Measurements from ENCODE around the gene DEGS1. TPM values are rescaled to one million over a fixed set of nuclear protein-coding genes. Genes with fewer than 3 reads are reported as not detected.
A peak's percentile ranks its signal among the peaks of the same experiment; 100 is the strongest.

The DEGS1 gene
- total RNA-seq, 1 experiment from 2014 or later, result 138 TPM

DNA sequence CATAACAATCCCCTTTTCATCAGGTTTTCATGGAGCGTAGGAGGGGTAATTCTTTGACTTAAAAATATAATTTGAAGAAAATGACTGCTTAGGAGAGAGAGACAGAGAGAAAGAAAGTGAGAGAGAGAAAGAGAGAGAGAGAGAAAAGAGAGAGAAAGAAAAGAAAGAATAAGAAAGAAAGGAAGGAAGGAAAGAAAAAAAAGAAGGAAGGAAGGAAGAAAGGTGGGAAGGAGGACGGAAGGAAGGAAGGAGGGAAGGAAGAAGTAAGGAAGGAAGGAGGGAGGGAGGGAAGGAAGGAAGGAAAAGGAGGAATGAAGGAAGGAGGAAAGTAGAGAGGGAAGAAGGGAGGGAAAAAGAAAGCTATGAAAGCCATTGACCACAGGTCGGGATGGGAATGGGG is 10.8 kb upstream of the DEGS1 start:
- Histone ChIP-seq H3K9me3 (peaks cover 4% of the 10 kb centered on the region; the same call in 1 of the 2 replicates), H3K36me3 (no peaks in the 10 kb centered on the region), H3K4me3 (no peak overlapping the region), H3K27me3 (peaks cover 2% of the 10 kb centered on the region; the same call in 1 of the 2 replicates)
- DNase-seq, result no peak

DNA sequence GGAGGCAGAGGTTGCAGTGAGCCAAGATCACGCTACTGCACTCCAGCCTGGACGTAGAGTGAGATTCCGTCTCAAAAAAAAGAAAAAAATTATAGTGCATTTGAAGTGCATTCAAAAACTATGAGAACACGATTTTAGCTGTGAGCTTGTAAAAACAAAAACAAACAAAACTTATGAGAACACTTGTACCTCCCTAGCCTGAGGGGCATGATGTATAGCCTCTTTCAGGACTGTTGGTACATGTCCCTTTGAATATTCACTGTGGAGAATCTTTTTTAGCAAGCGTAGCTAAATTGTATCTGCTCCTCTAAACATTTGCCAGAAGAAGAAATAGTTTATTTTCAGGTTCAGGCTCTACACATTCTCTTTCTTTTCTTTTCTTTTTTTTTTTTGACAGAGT is 9.5 kb upstream of the DEGS1 start:
- Histone ChIP-seq H3K27me3 (peaks cover 2% of the 10 kb centered on the region; the same call in 1 of the 2 replicates), H3K4me3 (no peak overlapping the region), H3K9me3 (peaks cover 4% of the 10 kb centered on the region; the same call in 1 of the 2 replicates), H3K36me3 (no peaks in the 10 kb centered on the region)
- DNase-seq, result no peak

DNA sequence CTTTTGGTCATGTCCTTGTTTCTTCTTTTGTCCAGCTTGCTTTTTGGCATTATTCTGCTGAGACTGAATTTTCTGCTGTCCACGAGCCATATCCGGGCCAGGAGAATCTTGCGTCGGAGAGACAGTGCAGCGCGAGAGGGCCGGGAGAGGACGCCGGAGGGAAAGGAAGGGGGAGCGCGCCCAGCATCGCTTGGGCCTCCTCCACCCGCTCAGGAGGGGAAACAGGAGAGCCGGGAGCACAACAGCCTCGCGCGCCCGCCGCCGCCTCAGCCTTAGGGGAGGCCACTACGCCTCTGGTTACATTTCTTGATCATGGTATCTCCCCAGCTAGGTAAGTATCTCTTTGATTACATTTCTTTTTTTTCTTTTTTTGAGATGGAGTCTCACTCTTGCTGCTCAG is 7.4 kb upstream of the DEGS1 start:
- Histone ChIP-seq H3K36me3 (no peaks in the 10 kb centered on the region), H3K9me3 (peaks cover 2% of the 10 kb centered on the region; the same call in 1 of the 2 replicates), H3K27me3 (peaks cover 2% of the 10 kb centered on the region; the same call in 1 of the 2 replicates), H3K4me3 (no peak overlapping the region)
- DNase-seq, result no peak

DNA sequence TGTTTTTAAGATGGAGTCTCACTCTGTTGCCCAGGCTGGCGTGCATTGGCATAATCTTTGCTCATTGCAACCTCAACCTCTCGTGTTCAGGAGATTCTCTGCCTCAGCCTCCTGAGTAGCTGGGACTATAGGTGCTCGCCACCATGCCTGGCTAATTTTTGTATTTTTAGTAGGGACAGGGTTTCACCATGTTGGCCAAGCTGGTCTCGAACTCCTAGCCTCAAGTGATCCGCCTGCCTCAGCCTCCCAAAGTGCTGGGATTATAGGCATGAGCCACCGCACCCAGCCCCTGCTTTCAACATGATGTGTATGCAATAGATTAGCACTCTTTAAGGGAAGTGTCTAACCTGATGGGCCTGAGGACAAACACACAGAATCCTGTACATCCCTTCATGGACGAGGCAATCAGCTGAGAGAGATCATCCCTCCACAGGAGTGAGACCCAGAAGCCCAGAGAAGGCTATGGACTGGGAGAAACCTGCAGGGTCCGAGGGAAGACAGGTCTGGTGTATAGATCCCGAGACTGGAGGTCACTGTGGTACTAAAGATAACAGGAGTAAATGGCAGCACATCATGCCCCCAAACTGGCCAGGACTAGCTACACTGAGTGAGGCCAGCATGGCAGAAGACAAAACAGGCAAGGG is 5.6 kb upstream of the DEGS1 start:
- DNase-seq, result no peak
- no peaks in the 10 kb centered on the region for H3K36me3 ChIP-seq
- H3K27me3 ChIP-seq, result no peaks in the 10 kb centered on the region
- no peak overlapping the region for H3K4me3 ChIP-seq
- no peaks in the 10 kb centered on the region for H3K9me3 ChIP-seq

DNA sequence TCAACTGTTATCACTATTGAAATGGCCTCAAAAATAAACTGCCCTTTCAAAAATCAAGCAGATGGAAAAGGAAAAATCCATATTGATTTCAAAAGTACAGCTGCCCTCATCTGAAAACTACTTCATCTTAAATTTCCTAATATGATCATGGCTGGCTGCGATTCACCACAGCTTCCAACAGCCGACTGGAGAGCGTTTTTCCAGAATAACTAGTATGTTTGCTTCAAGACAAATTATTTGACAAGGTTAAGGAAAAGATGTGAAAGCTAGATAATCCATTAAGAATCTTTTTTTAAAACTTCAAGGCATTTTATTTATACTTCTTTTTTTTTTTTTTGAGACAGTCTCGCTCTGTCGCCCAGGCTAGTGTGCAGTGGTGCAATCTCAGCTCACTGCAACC is 4.1 kb upstream of the DEGS1 start:
- Histone ChIP-seq H3K27me3 (no peaks in the 10 kb centered on the region), H3K36me3 (peaks cover 3% of the 10 kb centered on the region), H3K4me3 (no peak overlapping the region), H3K9me3 (no peaks in the 10 kb centered on the region)
- DNase-seq, result no peak

DNA sequence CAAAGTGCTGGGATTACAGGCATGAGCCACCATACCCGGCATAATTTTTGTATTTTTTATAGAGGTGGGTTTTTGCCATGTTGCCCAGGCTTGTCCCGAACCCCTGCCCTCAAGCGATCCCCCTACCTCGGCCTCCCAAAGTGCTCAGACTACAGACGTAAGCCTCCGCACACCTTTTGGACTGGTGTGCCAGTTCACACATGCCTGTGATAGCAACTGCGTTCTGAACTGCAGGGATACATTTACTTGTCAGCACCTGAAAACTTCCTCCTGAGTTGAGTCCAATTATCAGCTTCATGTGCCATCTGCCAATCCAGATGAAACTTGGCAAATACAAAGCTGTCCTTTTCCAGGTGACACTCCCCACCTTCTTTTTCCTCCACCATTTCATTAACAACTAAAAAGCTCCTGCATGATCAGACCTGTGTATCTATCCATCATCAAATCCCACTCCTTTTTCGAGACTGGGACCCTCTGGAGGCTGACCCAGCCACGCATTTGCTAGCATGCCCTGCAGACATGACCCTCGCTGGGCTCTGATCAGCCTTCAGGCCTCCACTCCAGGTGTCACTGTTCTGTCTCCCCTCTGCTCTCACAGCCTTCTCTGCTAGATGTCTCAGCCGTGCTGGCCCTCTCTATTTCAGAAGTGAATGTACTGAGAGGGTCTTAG is 2.1 kb upstream of the DEGS1 start:
- Histone ChIP-seq H3K9me3 (no peaks in the 10 kb centered on the region), H3K4me3 (no peak overlapping the region), H3K36me3 (peaks cover 22% of the 10 kb centered on the region), H3K27me3 (no peaks in the 10 kb centered on the region)
- DNase-seq, result no peak

DNA sequence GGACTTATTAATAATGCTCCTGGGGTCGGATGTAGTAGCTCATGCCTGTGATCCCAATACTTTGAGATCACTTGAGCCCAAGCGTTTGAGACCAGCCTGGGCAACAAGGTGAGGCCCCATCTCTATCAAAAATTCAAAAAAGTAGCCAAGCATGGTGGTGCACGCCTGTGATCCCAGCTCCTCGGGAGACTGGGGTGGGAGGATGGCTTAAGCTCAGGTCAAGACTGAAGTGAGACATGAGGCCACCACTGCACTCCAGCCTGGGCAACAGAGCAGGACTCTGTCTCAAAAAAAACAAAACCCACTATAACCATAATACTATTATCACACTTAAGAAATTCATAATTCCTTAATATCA is 1.6 kb upstream of the DEGS1 start:
- H3K4me3 ChIP-seq, result no peak overlapping the region
- DNase-seq, result no peak
- no peaks in the 10 kb centered on the region for H3K9me3 ChIP-seq
- H3K27me3 ChIP-seq, result no peaks in the 10 kb centered on the region
- H3K36me3 ChIP-seq, result peaks cover 27% of the 10 kb centered on the region

DNA sequence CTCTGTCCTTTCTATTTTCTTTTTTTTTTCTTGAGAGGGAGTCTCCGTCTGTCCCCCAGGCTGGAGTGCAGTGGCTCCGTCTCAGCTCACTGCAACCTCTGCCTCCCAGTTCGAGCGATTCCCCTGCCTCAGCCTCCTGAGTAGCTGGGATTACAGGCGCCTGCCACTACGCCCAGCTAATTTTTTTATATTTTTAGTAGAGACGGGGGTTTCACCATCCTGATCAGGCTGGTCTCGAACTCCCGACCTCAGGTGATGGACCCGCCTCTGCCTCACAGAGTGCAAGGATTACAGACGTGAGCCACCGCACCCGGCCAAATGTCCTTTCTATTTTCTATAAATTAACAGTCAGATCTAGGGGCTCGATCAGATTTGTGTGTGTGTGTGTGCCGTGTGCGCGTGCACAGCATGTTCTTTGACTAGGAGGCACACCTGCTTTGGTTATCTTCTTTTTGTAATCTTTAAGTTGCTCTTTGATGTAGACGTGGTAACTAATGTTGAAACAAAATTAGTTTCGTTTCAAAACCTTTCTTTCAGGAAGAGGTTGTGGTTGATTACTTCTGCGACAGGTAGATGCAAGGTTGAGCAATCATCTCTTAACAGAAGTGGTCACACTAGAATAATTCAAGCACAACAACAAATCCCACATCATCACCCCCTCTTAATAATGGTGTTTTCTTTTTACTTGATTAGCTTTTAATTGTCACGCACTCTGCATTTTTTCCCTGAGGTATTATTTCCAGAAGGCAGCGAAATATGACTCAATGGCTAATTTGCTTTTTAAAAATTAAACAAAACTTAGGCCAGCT is 779 bp upstream of the DEGS1 start:
- no peak for DNase-seq
- Histone ChIP-seq H3K4me3 (peak overlapping the region; percentile 94), H3K27me3 (no peaks in the 10 kb centered on the region), H3K36me3 (peaks cover 36% of the 10 kb centered on the region), H3K9me3 (no peaks in the 10 kb centered on the region)

DNA sequence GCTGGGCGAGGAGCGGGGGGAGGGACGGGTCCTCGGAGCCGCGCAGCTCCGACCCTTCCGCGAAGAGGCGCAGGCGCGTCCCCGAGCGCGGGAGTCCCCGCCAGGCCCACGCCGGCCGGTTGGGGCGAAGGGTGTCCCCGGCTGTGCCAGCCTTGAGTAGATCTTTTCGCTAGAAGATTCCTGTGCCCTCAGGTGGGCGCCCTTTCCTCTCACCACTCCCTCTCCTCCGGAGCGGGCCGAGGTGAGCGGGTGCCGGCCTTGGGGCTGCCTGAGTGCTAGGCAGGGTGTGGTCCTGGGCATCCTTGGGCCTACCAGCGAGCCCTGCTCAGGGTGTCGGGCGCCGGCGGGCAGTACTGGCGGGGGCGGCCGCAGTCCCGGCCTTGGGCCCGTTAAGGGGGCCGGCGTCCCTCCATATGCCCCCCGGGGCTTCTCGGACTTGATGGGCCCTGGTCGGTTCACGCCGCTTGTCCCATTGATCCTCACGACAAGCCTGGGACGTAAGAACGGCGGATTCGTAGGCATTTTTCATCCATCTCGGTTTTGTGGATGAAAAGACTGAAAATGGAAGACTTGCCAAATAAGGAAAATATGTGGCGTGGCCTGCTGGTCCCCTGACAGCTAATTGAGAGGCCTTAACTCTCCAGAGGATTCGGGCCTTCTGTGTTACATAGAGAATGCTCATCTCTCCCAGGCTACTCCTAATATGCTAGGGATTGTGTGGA is 712 bp downstream of the DEGS1 start:
- no peaks in the 10 kb centered on the region for H3K9me3 ChIP-seq

DNA sequence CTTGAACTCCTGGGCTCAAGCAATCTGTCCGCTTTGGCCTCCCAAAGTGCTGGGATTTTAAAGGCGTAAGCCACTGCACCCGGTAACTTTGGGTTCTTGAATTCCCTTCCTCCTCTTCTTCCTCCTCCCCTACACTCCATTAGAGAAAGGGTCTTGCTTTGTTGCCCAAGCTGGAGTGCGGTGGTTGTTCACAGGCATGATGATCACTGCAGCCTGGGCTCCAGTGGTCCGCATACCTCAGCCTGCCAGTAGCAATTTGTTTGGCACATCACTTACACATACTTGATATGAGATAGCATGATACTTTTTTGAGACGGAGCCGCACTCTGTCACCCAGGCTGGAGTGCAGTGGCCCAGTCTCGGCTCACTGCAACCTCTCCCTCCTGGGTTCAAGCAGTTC is 2.2 kb downstream of the DEGS1 start:
- no peaks in the 10 kb centered on the region for H3K9me3 ChIP-seq
- peaks cover 63% of the 10 kb centered on the region for H3K36me3 ChIP-seq
- no peak for DNase-seq
- peak overlapping the region; percentile 94 for H3K4me3 ChIP-seq
- H3K27me3 ChIP-seq, result no peaks in the 10 kb centered on the region

More for the DNA sequence above, 712 bp downstream of the DEGS1 start:
- Histone ChIP-seq H3K4me3 (peak overlapping the region; percentile 94), H3K36me3 (peaks cover 51% of the 10 kb centered on the region), H3K27me3 (no peaks in the 10 kb centered on the region)
- DNase-seq, result peak; percentile 74

DNA sequence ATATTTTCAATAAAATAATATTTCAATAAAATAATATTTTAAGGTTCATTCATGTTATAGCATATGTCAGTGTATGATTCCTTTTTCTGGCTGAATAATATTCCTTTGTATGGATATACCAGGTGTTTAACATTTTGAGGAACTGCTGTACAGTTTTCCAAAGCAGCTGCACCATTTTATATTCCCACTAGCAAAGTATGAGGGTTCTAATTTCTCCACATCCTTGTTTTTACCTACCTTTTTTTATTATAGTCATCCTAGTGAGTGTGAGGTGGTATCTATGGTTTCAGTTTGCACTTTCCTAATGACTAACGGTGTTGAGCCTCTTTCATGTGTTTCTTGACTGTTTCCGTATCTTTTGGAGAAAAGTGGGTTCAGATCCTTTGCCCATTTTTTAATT is 5.2 kb downstream of the DEGS1 start:
- Histone ChIP-seq H3K4me3 (no peak overlapping the region), H3K36me3 (peaks cover 90% of the 10 kb centered on the region), H3K9me3 (no peaks in the 10 kb centered on the region), H3K27me3 (no peaks in the 10 kb centered on the region)
- no peak for DNase-seq

DNA sequence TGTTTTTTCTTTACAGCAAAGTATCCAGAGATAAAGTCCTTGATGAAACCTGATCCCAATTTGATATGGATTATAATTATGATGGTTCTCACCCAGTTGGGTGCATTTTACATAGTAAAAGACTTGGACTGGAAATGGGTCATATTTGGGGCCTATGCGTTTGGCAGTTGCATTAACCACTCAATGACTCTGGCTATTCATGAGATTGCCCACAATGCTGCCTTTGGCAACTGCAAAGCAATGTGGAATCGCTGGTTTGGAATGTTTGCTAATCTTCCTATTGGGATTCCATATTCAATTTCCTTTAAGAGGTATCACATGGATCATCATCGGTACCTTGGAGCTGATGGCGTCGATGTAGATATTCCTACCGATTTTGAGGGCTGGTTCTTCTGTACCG is 6.5 kb downstream of the DEGS1 start:
- H3K36me3 ChIP-seq, result peaks cover 93% of the 10 kb centered on the region

DNA sequence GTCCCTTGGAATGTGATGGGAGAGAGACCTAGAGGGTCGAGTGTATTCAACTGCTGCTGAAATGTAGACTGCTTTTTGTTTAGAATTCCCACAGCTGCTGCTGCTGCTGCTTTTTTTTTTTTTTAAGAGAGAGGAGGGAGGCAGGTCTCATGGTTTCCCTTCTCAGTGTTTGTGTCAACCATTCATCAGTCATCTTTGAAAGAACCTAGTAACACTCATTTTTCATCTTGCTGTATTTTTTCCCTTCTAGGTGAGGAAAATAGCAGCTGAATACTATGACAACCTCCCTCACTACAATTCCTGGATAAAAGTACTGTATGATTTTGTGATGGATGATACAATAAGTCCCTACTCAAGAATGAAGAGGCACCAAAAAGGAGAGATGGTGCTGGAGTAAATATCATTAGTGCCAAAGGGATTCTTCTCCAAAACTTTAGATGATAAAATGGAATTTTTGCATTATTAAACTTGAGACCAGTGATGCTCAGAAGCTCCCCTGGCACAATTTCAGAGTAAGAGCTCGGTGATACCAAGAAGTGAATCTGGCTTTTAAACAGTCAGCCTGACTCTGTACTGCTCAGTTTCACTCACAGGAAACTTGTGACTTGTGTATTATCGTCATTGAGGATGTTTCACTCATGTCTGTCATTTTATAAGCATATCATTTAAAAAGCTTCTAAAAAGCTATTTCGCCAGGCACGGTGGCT is 9.2 kb downstream of the DEGS1 start:
- Histone ChIP-seq H3K9me3 (no peaks in the 10 kb centered on the region), H3K27me3 (no peaks in the 10 kb centered on the region), H3K36me3 (peaks cover 68% of the 10 kb centered on the region), H3K4me3 (no peak overlapping the region)
- DNase-seq, result no peak

More for the DNA sequence above, 6.5 kb downstream of the DEGS1 start:
- no peaks in the 10 kb centered on the region for H3K27me3 ChIP-seq
- H3K9me3 ChIP-seq, result no peaks in the 10 kb centered on the region
- H3K4me3 ChIP-seq, result no peak overlapping the region
- DNase-seq, result no peak

DNA sequence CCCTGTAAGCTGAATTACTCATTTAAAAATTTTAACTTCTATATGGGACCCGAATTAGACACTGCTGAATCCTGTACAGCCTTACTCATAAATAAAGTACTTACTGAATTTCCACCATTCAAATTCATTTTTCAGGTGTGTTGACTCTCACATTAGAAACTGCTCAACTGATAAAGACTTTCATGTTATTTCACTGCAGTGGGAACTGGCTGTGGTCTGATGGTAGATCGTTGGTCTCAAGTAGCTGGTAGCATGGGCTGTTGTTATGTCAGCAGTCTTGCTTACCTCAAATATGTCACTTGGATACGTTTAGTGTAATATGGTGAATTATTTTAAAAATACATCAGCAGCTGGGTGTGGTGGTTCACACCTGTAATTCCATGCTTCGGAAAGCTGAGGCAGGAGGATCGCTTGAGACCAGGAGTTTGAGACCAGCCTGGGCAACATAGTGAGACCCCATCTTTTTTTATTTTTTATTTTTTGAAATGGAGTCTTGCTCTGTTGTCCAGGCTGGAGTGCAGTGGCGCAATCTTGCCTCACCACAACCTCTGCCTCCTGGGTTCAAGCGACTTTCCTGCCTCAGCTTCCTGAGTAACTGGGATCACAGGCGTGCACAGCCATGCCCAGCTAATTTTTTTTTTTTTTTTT is 10.4 kb downstream of the DEGS1 start:
- no peaks in the 10 kb centered on the region for H3K27me3 ChIP-seq
- DNase-seq, result no peak

DNA sequence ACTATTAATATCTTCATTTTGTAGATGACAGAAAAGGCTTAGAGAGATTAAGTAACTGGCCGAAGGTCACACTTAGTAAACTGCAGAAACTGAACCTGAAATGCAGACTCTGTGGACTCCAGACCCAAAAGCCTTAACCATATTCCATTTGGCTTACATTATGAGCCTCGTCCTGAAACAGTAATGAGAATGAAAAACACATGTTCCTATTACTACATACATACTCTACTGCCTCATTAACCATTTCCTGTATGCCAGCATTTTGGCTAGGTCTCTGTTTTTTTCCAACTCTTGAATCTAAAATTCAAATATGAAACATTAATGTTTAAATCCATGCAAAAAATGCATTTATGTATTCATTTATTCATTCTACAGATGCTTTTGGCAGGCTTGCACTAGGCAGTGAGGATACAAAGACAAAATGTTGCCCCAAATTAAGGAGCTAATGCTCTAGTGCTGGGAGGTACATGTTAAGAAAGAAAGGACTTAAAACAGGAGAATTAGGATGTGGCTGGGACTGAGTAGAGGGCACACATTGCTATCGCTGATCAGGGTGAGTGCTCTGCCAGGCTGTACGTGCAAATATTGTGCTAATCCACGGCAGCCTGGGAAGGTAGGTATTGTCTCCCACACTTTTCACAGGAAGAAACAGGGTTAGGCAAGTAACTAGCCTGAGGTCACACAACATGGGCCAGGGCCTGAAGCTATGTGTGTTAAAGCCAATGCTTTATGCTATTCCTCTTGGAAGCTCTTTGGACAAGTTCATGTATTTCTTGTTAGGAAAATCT is 14.0 kb downstream of the DEGS1 start:
- H3K9me3 ChIP-seq, result no peaks in the 10 kb centered on the region
- no peaks in the 10 kb centered on the region for H3K27me3 ChIP-seq
- DNase-seq, result no peak
- peaks cover 26% of the 10 kb centered on the region for H3K36me3 ChIP-seq
- no peak overlapping the region for H3K4me3 ChIP-seq

More for the DNA sequence above, 10.4 kb downstream of the DEGS1 start:
- H3K36me3 ChIP-seq, result peaks cover 56% of the 10 kb centered on the region
- H3K4me3 ChIP-seq, result no peak overlapping the region
- H3K9me3 ChIP-seq, result no peaks in the 10 kb centered on the region
